SU-DHL-6 (cell line): Measurements from ENCODE around the gene MYO15A.

Source experiments
- H2AFZ ChIP-seq: fragments of 200-600 bp; sonication (generic); 2 replicates; pipeline ENCODE4 v1.6.1; 2014; ENCODE audit warnings: low read depth, mild to moderate bottlenecking, moderate library complexity, mixed read lengths, antibody characterized with exemption, low read length; ENCODE audit not compliant: severe bottlenecking
- H3F3A ChIP-seq: fragments of 200-600 bp; shearing (Covaris generic); 2 replicates; pipeline ENCODE4 v1.6.0; 2016; ENCODE audit warnings: antibody characterized with exemption, mild to moderate bottlenecking; ENCODE audit not compliant: insufficient read depth
- H3K27ac ChIP-seq: fragments of 200-600 bp; sonication (generic); 2 replicates; pipeline ENCODE4 v1.5.1; 2016; ENCODE audit warnings: low read depth, mild to moderate bottlenecking, low read length, moderate library complexity, mixed read lengths
- H3K27me3 ChIP-seq: fragments of 200-600 bp; sonication (generic), shearing (Covaris generic); 2 replicates; pipeline ENCODE4 v1.6.0; 2014; ENCODE audit warnings: mild to moderate bottlenecking, low read length
- H3K36me3 ChIP-seq: fragments of 200-600 bp; sonication (generic); 2 replicates; pipeline ENCODE4 v1.6.1; 2014; ENCODE audit warnings: mild to moderate bottlenecking, low read length, mixed read lengths
- H3K4me2 ChIP-seq: fragments of 300-600, 200-600 bp; shearing (Covaris generic), sonication (generic); 2 replicates; pipeline ENCODE4 v1.6.0; 2014; ENCODE audit warnings: low read length, low read depth, mild to moderate bottlenecking; ENCODE audit not compliant: poor library complexity, severe bottlenecking
- H3K4me3 ChIP-seq: fragments of 200-600 bp; sonication (generic); 2 replicates; pipeline ENCODE4 v1.5.1; 2014; ENCODE audit warnings: antibody characterized with exemption, low read length, mild to moderate bottlenecking, mixed read lengths; ENCODE audit not compliant: insufficient read depth, poor library complexity, severe bottlenecking
- H3K79me2 ChIP-seq: fragments of 200-600 bp; sonication (generic); 2 replicates; pipeline ENCODE4 v1.6.1; 2014; ENCODE audit warnings: mild to moderate bottlenecking, low read length, moderate library complexity; ENCODE audit not compliant: insufficient read depth
- H3K9ac ChIP-seq: fragments of 200-600 bp; sonication (generic); 2 replicates; pipeline ENCODE4 v1.7.0; 2014; ENCODE audit warnings: mild to moderate bottlenecking, low read length
- H3K9me2 ChIP-seq: fragments of 200-600 bp; sonication (generic); replicated peaks from 2 replicates; pipeline ENCODE4 v1.6.1; 2014; ENCODE audit warnings: low read length; ENCODE audit not compliant: insufficient read depth
- H3K9me3 ChIP-seq: fragments of 200-600 bp; sonication (generic); 2 replicates; pipeline ENCODE4 v1.6.1; 2014; ENCODE audit warnings: low read length, mixed read lengths; ENCODE audit not compliant: insufficient read depth
- H4K20me1 ChIP-seq: fragments of 200-600 bp; sonication (generic); 2 replicates; pipeline ENCODE4 v1.6.1; 2014; ENCODE audit warnings: low read depth, mild to moderate bottlenecking, antibody characterized with exemption, low read length, moderate library complexity, mixed read lengths
- CTCF ChIP-seq: fragments of 200-600 bp; sonication (generic); IDR thresholded peaks from one replicate; pipeline ENCODE4 v1.5.1; 2017; ENCODE audit warnings: antibody characterized with exemption, mild to moderate bottlenecking, low read length, moderate library complexity; ENCODE audit not compliant: insufficient read depth, poor library complexity, severe bottlenecking
- EZH2phosphoT487 ChIP-seq: fragments of 200-600 bp; sonication (generic), shearing (Covaris generic); conservative IDR thresholded peaks from 2 replicates; pipeline ENCODE4 v1.6.1; 2018; ENCODE audit warnings: mild to moderate bottlenecking, antibody characterized with exemption, low read length, moderate library complexity, mixed read lengths

Gene MYO15A

GRCh38 chr17:18179196-18179595 is 70.6 kb downstream of the MYO15A start:
- Histone ChIP-seq H3K9ac (no peak overlapping the region), H3K4me3 (no peak overlapping the region), H3K9me2 (no peaks in the 10 kb centered on the region), H2AFZ (no peak overlapping the region), H3K4me2 (no peak overlapping the region), H4K20me1 (no peaks in the 10 kb centered on the region), H3F3A (no peaks in the 10 kb centered on the region), H3K27me3 (no peaks in the 10 kb centered on the region), H3K36me3 (no peaks in the 10 kb centered on the region), H3K27ac (no peak overlapping the region), H3K9me3 (no peaks in the 10 kb centered on the region), H3K79me2 (peaks cover 1% of the 10 kb centered on the region; the same call in 1 of the 2 replicates)
- TF ChIP-seq EZH2phosphoT487 (no peak), CTCF (no peak)

GRCh38 chr17:18179804-18180203 is 71.2 kb downstream of the MYO15A start:
- H3K9ac ChIP-seq = no peak overlapping the region
- no peaks in the 10 kb centered on the region for H3K27me3 ChIP-seq
- H3K36me3 ChIP-seq = no peaks in the 10 kb centered on the region
- TF ChIP-seq EZH2phosphoT487 = no peak
- TF ChIP-seq CTCF = no peak
- no peaks in the 10 kb centered on the region for H3K9me3 ChIP-seq
- H3F3A ChIP-seq = no peaks in the 10 kb centered on the region
- H3K4me3 ChIP-seq = no peak overlapping the region
- no peaks in the 10 kb centered on the region for H3K9me2 ChIP-seq
- no peak overlapping the region for H3K4me2 ChIP-seq
- H2AFZ ChIP-seq = no peak overlapping the region
- H3K79me2 ChIP-seq = peaks cover 8% of the 10 kb centered on the region
- H3K27ac ChIP-seq = no peak overlapping the region
- peaks cover 3% of the 10 kb centered on the region; the same call in 1 of the 2 replicates for H4K20me1 ChIP-seq

- TF ChIP-seq CTCF (no peak), EZH2phosphoT487 (no peak)
Measured at GRCh38 chr17:18181358-18181757, 72.8 kb downstream of the MYO15A start.

More at GRCh38 chr17:18181358-18181757, 72.8 kb downstream of the MYO15A start:
- Histone ChIP-seq H3K9me3 (no peaks in the 10 kb centered on the region), H2AFZ (no peak overlapping the region), H3F3A (no peaks in the 10 kb centered on the region), H4K20me1 (peaks cover 18% of the 10 kb centered on the region; the same call in 1 of the 2 replicates), H3K79me2 (peaks cover 23% of the 10 kb centered on the region), H3K9ac (no peak overlapping the region), H3K4me3 (no peak overlapping the region), H3K27me3 (no peaks in the 10 kb centered on the region), H3K9me2 (no peaks in the 10 kb centered on the region), H3K27ac (no peak overlapping the region), H3K4me2 (no peak overlapping the region), H3K36me3 (0 out of 2 replicates have a peak, but pooled peaks cover 2% of the 10 kb centered on the region)
